SKM-1 treated with dmso at 0.1 percent for 144 hours (cell line): Measurements from ENCODE around the gene ACTG1.

Experiments used
- DNase-seq: peaks from one replicate; lab custom pipeline; 2025; ENCODE audit not compliant: unreplicated experiment; lab: John Stamatoyannopoulos, UW

Gene ACTG1

DNA sequence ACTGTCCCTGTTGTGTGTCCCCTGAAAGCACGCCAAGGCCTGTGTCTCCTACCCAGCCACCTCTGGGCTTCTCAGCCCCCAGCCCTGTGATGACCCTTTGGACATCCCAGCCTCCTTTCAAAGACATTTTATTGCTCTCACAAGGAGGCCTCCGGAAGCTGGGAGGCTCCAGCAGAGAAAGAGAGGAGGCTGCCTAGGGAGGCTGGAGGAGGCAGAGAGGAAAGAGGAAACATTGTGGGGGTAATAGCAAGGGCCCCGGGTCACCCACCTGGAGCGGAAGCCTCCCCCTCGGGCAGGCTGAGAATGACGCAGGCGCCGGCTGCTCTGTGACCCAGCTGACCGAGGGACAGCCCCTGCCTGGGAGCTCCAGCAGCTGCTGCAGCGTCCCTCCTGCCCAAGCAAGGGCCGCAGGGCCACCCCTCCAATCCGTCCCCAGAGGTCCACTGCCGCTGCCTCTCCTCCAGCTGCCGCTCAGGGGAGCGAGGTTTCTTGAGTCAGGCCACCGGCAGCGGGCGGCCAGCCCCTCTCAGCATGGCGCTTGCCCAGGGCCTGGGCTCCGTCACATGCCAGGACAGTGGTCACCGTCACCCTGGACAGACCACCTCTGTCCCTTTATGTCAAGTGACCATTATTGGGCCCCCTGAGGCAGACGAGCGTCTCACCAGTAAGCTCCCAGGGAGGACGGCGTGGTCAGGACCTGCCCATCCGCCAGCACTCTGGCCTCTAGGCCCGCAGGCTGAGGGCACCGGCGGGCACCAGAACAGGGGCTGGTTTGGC is 29.3 kb downstream of the ACTG1 start:
- DNase-seq = no peak

DNA sequence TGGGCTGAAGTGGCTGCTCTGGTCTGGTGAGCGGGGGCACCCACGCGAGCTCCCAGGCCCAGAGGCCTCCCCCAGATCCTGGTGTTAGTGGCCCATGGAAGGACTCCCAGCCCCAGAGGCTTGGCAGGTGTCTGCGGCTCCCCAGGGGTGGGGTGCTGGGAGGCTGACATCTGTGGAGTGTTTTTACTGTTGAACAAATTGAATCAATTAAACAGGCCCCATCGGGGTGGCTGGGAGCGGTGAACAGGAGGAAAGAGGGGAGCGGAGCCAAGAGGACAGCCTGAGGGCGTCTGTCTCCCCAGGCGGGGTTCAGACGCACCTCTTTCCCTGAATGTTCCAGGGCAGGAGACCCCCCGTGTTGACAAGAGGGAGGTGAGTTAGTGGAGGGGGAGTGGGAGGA is 29.9 kb downstream of the ACTG1 start:
- DNase-seq = no peak

DNA sequence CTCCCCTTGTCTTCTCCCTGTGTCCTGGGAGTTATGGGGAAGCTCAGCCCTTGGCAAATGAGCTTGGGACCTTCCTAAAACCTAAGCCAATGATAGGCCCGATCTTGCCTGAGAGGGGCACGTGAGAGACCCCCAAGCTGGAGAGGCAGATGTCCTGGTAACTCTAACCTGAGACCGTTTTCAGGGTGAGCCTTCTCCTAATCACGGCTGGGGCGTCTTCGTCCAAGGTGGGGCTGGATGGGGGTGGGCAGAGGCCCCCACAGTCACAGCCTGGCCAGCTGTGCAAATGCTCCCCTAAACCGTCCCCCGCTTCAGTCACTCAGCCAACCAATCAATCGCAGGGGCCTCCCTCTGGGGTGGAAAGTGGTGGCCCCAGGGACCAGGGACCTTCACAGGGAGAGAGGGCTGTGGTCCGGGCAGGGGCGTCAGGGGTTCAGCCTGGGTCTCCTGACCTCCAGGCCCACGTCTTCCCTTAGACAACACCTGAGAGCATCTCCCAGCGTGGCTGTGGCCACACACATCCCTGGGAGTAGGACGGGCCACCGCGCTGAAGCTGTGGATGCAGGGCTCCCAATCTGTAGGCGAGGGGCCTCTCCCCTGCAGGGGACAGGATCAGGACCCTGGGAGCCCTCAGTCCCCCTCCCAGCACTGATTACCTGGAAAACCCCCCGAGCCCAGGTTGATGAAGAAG is 30.6 kb downstream of the ACTG1 start:
- DNase-seq = no peak

DNA sequence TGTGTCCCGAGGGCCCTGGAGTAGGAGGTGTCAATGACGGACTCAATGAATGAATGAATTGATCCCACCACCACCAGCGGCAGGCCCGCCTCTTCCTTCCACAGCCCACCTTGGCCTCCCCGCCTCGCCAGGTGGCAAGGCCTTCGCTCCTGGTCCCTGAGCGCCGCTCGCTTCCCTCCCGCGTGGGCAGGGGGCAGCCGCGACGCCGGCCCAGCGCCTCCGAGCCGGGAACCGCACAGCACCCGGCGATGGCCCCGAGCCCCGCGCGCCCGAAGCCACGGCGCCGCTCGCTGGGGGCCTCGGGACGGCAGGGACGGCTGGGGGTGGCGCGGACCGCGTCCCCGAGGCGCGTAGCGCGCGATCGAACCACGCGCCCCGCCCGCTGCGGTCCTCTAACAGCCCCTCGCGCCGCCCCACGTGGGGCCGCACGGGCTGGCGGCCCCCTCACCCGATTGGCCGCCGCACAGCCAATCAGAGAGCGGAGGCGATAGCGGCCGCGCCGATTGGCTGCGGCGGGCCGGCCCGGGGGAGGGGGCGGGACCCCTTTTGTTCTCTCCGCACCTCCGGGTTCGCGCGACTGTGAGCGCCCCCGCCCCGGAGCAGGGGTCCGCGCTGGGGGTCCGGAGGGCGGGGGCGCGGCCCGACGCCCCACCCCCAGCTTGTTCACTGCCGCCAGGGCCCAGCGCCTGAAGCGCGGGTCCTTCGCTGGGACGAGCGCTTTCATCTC is 31.4 kb downstream of the ACTG1 start:
- DNase-seq = no peak

DNA sequence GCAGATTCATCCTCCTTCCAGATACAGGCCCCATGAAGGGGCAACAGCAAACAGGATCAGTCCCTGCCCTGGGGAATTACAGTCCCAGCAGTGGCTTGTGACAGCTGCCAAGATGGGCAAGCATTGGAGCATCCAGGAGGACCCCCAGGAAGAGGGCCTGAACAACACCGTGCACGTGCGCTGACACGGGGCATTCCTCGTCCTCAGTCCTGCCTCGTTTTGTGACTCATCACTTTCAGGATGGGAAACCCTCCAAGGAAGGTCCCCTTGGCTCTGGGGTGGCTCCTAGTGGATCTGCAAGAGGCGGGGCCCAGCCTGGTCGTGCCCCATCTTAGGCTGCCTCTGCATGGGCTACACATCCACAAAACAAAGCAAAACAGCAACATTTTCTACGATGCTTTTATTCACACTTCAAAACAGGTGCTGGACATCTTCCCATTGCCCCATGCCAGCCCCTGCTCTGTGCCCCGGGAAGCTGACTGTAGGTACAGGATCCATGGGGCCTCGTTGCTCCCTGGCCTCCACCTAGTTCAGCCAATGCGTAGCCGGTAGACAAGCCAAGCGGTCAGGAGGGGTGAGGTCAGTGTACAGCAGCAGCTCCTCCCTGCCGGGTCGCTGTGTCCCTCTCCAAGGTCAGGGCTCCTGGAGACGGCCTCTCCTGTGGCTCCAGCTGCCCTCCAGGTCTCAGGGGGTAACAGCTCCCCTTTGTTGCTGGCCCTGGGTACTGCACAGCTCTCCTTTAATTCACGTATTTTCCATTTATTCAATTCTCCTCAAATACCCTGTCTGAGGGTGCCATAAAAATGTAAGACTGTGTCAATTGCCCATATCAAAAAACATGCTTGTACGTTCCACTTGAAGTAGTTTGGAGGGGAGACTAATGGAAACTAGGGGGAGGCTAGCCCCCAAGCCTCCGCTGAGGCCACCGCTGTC is 32.2 kb downstream of the ACTG1 start:
- DNase-seq = no peak

DNA sequence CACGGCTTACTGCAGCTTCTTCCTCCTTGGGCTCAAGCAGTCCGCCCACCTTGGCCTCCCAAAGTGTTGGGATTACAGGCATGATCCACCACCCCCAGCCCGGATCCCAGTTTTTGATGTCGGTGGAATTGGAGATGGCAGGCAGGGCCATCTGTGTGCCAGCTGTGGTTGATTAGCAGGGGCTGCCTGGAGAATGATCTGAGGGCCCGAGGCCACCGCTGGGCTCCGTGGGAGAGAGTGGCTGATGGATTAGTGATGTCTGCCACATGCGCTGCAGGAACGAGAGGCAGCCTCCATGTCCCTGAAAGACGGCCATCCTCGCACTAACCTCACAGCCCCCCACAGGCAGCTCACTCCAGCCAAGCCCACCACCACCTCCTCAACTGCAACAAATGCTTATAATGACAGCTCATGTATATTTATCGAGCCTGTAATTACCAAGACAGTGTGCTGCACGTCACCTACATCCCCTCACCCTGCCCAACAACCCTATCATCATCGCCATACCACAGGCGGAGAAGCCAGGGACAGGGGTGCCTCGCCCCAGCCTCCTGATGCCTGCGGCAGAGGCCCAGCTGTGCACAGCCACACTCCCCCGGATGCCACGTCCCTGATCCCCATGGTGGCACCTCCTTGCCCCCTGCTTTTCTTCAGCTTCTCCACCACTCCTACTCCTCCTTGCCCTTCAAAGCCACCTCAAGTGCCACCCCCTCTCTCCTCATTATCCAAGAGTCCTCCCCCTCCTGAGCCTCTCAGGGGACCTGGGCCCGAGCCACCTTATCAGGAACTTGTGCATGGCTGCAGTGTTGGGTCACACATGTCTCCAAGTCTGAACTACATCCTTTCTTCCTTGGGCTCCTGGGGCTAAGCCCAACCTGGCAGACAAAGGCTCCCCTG is 33.2 kb downstream of the ACTG1 start:
- DNase-seq = no peak

DNA sequence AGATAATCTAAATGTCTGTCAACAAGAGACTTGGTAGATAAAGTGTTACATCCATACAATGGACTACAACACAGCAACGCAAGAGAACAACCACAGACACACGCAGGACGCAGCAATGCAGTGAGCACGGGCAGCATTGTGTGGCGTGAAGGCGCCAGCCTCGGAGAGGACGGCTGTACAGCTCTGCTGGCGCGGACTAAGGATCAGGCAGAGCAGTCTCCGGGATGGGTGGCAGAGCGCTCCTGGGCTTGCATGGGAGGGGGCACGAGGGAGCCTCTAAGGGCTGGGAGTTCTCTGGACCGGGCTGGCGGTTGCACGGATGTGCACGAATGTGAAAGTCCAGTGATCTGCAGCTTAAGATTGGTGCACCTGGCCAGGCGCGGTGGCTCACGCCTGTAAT is 34.5 kb downstream of the ACTG1 start:
- DNase-seq = no peak

DNA sequence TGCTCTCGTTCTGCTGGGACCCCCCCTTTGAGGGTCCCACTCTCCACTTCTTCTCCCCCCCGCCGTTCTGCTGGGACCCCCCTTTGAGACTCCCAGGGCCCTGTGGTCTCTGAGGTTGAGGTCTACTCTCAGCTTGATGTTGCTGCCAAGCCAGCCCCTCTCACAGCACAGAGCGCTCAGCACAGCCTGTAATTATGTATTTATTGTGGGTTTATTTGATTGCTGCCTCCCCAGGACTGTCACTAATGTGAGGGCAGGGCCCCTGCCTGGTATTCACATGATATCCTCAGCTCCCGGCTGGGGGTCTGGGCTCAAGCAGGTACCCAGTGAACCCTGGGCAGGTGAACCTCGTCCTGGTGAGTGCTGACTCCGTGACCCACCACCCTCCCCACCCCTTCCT is 35.4 kb downstream of the ACTG1 start:
- no peak for DNase-seq

DNA sequence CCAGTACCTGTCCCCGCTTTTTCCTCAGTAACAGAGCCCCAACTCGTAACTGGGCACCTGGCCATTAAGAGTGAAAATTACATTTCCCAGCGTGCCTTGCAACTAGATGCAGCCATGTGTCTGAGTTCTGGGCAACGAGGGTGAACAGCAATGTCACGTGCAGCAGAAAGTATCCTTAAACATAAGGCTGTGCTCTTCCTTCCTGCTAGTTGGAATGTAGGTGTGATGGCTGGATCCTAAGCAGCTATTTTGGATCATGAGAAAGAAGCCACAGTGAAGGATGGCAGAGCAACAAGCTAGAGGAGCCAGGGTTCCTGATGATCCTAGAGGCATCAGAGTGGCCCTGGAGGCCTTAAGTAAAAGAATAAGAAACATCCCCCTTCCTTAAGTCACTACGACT is 36.0 kb downstream of the ACTG1 start:
- DNase-seq = no peak

DNA sequence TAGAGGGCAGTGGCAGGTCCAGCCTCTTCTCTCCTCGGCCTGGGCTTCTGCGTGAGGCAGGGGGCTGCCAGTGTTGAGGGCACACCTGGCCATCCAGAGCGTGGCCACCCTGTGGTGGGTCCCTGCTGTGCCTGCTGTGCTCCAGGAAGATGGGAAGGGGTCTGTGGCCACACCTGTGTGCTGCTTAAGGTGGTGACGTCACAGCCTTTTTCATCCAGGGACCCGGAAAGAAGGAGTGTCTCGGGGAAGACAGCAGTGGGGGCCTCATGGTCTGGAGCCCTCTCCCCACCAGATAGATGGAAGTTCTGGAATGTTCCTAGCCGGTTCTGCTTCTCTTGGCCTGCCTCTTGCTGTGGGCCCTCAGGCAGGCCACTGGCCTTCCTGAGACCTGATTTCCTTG is 36.5 kb downstream of the ACTG1 start:
- DNase-seq = no peak

DNA sequence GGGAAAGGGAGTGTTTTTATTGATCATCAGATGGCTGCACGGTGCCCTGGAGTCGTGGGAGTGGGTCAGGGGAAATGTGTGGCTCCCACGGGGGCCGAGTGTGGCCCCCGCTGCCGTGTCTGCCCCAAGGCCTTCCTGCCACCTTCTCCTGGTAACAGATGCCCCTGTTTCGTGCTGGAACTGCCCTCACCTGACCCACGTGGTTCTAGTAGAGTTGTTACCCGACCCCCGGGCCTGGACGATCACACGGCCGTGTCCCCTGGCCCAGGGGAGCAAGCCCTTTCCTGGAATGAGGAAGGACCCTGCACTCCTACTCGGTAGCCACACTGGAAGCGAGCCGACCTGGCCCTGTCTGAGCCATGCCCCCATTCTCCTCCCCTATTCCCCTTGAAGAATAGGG is 37.6 kb downstream of the ACTG1 start:
- no peak for DNase-seq

DNA sequence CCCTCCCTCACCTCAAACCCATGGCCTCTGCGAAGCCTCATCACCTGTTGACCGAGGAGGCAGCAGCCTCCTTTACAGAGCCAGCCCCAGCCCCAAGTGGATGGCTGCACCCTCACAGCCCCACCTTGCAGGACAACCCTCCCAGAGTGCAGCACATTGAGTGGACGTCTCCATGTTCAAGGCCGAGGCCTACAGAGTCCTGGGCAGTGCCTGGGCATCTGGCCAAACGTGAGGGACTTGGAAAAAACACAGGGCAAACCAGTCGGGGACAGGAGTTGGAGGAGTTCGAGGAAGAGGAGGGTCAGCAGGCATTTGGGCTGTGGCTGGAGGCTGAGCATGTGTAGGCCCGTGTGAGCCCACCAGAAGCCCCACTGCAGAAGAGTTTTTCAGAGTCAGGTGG is 39.6 kb downstream of the ACTG1 start:
- no peak for DNase-seq

DNA sequence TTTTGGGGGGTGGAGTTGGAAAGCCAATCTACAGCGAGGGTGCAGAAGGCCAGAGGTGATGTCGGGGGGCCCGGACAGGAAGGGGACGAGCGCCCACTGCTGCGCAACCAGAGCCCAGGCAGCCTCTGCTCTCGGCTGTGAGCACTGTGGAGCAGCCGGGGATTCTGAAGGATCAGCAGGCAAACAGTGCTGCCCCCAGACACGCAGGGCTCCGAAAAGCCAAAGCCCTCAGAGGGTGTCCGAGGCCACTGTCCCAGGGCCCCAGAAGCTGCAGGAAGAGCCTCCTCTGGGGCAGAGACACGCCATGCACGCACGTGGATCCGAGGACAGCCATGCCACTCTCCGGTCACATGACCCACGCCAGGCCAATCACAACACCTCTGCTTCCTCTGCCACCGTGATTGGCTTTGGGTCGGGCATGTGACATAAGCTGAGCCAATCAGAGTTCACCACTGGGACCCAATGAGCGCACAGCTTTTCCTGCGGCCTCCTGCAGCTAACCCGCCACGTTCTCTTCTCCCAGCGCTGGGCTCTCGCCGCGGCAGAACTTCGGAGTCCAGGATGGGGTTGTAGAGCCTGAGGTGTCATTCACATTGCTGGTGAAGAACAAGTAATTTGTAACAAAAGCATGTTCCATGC is 40.7 kb downstream of the ACTG1 start:
- no peak for DNase-seq

DNA sequence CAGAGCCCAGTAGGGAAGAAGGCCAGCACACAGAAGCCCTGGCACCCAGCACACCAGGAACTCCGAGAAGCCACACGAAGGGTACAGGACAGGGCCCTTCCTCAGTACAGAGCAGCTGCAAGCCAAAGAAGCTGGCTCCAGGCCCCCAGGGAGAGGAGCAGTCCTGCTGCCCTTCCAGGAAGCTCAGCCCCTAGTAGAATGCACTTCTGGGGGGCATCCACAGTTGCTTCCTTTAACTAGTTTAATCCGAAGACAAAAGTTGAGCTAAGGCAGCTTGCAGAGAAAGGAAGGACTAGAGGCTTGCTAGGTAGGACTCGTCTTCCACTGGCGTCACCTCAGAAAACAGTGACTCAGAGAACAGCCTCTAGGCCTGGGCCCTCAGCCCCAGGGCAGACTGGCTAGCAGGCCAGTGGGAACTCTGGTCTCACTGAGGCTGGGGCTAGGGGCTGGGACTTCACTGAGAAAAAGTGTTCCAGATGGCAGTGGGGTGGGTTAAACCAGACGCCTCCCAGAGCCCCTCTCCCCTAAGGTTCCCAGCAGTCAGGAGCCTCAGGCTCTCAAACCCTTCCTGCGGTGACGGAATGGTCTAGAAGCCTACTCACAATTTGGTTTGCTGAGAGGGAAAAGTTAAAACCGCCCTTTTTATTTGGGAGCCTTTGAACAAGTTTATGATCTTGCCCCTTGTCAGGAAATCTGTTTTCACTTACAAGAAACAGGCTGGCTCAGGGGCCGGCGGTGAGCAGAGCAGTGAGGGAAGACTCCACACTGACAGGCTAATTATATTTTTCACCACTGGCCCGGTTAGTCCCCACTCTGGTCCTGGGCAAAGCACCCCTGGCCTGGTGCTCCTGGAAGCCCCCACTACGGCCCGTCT is 41.4 kb downstream of the ACTG1 start:
- no peak for DNase-seq

DNA sequence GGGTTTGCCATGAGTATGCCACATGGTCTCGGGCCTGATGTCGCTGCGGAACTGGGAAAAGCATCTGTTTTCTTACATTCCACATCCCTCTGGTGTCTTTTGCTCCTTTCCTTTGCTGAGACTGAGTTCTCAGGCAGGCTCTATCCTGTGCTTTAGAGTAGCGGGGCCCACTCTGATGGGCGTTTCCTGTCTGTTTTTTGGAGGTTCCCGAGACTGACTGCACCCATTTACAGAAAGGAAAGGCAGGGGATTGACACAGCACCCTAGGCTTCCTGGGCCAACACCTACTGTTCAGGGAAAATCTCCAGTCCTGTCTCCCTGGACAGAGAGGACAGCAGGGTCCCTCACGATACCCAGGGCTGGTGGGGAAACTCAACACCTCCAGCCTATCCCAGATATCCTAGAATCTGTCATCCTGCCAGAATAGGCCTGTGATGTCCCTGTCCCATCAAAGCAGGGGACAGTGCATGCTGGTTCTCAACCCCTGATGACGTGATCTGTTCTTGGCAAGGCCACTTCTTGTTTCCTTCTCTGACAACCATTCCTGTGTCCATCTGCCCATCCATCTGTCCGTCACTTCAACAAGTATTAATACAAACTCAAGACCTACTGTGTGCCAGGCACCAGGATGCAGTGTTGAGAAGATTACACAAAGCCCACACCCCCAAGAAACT is 42.2 kb downstream of the ACTG1 start:
- no peak for DNase-seq

DNA sequence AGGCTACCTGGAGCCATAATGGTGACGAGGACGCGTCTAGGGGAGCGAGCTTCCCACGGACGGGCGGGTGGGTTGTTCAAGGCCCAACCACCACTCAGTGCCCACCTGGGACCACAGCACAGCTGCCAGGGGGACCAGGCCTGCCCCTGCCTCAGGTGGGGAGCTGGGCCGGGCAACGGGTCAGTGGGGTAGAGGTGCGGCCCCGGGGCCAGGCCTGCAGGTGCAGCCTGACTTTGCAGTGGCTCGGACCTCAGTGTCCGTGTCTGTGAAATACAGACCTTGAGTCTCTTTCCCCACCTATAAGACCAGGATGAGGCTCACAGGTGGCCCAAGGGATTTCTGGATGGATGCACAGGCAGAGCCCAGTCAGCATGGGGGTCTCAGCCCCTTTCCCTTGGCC is 43.3 kb downstream of the ACTG1 start:
- no peak for DNase-seq

DNA sequence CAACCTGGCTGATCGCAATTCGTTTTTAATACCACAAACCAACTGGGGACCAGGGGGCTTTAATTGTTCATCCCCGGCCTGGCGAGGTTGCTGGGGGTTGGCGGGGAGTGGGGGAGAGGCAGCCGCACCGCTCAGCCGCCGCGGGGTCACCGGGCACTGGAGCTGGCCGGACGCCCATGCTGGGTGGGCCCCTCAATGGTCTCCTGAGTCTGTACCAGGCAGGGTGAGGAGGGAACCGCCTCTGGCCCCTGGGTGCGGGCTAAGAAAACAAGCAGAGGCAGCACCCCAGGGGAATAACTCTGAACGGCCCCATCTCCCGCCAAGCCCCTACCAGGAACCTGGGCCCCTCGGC is 43.9 kb downstream of the ACTG1 start:
- no peak for DNase-seq

DNA sequence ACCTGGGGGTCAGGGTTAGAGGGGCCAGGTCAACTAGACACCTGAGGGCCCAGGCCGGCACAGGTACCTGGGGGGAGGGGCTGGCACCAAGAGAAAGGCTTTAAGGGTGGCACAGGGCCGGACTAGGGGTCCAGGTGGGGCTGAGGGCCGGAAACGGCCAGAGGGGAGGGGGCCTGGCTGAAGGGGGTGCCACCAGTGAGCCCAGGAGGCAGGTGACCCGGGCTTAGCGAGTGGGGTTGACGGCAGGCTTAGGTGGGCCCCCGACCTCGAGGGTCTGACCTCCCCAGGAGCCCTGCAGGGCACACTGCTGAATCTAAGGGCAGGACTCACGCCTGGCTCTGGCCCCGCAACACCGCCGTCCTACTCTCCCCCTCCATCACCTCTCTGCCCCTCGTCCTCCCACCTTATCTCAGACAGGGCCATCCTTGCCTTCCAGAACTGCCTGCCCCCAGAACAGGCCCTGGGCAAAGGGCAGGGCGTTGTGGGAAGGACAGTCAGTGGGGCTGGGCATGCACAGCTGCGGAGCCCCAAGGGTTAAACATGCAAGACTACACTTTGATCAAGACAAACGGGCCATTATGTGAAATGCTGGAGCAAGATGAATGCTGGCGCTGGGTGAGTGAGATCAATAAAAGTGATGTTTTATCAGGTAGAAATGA is 44.4 kb downstream of the ACTG1 start:
- no peak for DNase-seq
